ENCODE data around the gene RNFT2. TPM values are rescaled to one million over a fixed set of nuclear protein-coding genes. Genes with fewer than 3 reads are reported as not detected.
A peak's percentile ranks its signal among the peaks of the same experiment; 100 is the strongest.

The RNFT2 gene
- 10 to 100 TPM; 11.8 to 11.9 TPM for total RNA-seq

GRCh38 chr12:116737774-116738657 lies at the start of gene RNFT2, which contains the start of gene SPRING1:
Gene RNFT2 (plus strand): TSS chr12:116738315. CDS start chr12:116740498, 2,183 bp downstream.
Gene SPRING1 (minus strand): TSS chr12:116738069. CDS start chr12:116737900, 169 bp downstream.
- Mint-ChIP-seq H3K4me3 (peak within 1 kb of the TSS; percentile 97), H3K4me1 (ENCODE audit: low read depth) (peaks cover 33% of the 10 kb centered on the region), H3K36me3 (ENCODE audit: low read depth) (peaks cover 12% of the 10 kb centered on the region), H3K9me3 (ENCODE audit: insufficient read depth) (no peaks in the 10 kb centered on the region), H3K27me3 (ENCODE audit: low read depth) (no peaks in the 10 kb centered on the region), H3K27ac (peak within 1 kb of the TSS; percentile 93)
- POLR2A ChIA-PET, result interaction anchor here (0.6 kb wide), 1 partner anchor 11 kb away, joined by 3 read pairs; no protein-coding TSS in a partner anchor
- CTCF ChIA-PET, result no interaction called here
- DNase-seq, result peak; percentile 100
- peak; percentile 99 for ATAC-seq

DNA sequence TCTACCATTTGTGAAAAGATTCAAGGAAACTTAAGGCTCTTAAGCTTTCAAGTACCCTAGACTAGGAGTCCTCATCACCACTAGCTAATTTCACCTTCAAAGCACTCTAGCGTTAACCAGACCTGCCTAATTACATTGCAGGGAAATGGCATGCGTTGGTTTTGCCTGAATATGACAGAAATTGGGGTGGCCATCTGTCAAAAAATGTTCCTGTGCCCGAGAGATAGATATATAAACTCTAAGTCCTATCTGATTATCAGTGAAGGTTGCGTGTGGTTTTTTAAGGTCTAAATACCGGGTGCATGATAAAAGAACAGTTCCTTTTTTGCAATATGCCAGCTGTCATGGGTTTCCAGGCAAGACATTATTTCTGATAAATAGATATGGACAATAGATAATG lies 48.6 kb upstream of the RNFT2 start:
- no peaks in the 10 kb centered on the region for H3K36me3 Mint-ChIP-seq (ENCODE audit: low read depth)
- peaks cover 4% of the 10 kb centered on the region for H3K4me1 Mint-ChIP-seq (ENCODE audit: low read depth)
- DNase-seq, result no peak
- no peak overlapping the region for H3K27ac Mint-ChIP-seq
- ChIA-PET POLR2A (no interaction called here), CTCF (interaction anchor here (1.2 to 2.6 kb wide), 4 partner anchors 14 to 101 kb away, joined by 3 to 16 read pairs (median 8); no protein-coding TSS in a partner anchor)
- H3K27me3 Mint-ChIP-seq (ENCODE audit: low read depth), result peaks cover 21% of the 10 kb centered on the region
- H3K9me3 Mint-ChIP-seq (ENCODE audit: insufficient read depth), result no peaks in the 10 kb centered on the region
- no peak overlapping the region for H3K4me3 Mint-ChIP-seq
- no peak for ATAC-seq

- DNase-seq, result no peak
- Mint-ChIP-seq H3K9me3 (ENCODE audit: insufficient read depth) (no peaks in the 10 kb centered on the region), H3K36me3 (ENCODE audit: low read depth) (no peaks in the 10 kb centered on the region), H3K27ac (no peak overlapping the region), H3K4me1 (ENCODE audit: low read depth) (peaks cover 4% of the 10 kb centered on the region), H3K4me3 (no peak overlapping the region), H3K27me3 (ENCODE audit: low read depth) (peaks cover 27% of the 10 kb centered on the region)
- ChIA-PET CTCF (interaction anchor here (1.1 to 2.6 kb wide), 5 partner anchors 14 to 102 kb away, joined by 3 to 16 read pairs (median 4); no protein-coding TSS in a partner anchor), POLR2A (no interaction called here)
- no peak for ATAC-seq
Measured at GRCh38 chr12:116689979-116690744, 48.0 kb upstream of the RNFT2 start.

- DNase-seq, result no peak
- ChIA-PET CTCF (interaction anchor here (2.4 to 2.6 kb wide), 3 partner anchors 9 to 18 kb away, joined by 6 to 16 read pairs (median 11); no protein-coding TSS in a partner anchor), POLR2A (no interaction called here)
- Mint-ChIP-seq H3K27me3 (ENCODE audit: low read depth) (peaks cover 34% of the 10 kb centered on the region), H3K4me1 (ENCODE audit: low read depth) (peaks cover 4% of the 10 kb centered on the region), H3K27ac (no peak overlapping the region), H3K36me3 (ENCODE audit: low read depth) (no peaks in the 10 kb centered on the region), H3K4me3 (no peak overlapping the region), H3K9me3 (ENCODE audit: insufficient read depth) (no peaks in the 10 kb centered on the region)
- no peak for ATAC-seq
Measured at GRCh38 chr12:116691205-116691604, 46.9 kb upstream of the RNFT2 start.

- CTCF ChIA-PET, result interaction anchor here (2.4 to 2.6 kb wide), 2 partner anchors 9 to 18 kb away, joined by 6 to 11 read pairs; no protein-coding TSS in a partner anchor
- DNase-seq (no peak), ATAC-seq (no peak)
- Mint-ChIP-seq H3K36me3 (ENCODE audit: low read depth) (no peaks in the 10 kb centered on the region), H3K9me3 (ENCODE audit: insufficient read depth) (no peaks in the 10 kb centered on the region), H3K4me1 (ENCODE audit: low read depth) (peaks cover 4% of the 10 kb centered on the region), H3K27me3 (ENCODE audit: low read depth) (peaks cover 35% of the 10 kb centered on the region), H3K4me3 (no peak overlapping the region), H3K27ac (no peak overlapping the region)
- POLR2A ChIA-PET, result no interaction called here
Measured at GRCh38 chr12:116691636-116692035, 46.5 kb upstream of the RNFT2 start.

DNA sequence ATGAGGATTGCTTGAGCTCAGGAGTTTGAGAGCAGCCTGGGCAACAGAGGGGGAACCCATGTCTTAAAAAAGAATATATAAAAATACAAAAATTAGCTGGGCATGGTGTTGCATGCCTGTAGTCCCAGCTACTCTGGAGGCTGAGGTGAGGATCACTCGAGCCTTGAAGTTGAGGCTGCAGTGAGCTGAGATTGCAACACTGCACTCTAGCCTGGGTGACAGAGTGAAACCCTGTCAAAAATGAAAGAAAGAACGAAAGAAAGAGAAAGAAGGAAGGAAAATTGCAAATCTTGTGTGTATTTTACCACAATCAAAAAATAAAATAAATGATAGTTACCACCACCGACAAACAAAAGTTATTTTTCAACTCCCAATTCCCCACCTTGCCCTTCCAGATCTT lies 45.5 kb upstream of the RNFT2 start:
- Mint-ChIP-seq H3K4me1 (ENCODE audit: low read depth) (peaks cover 4% of the 10 kb centered on the region), H3K36me3 (ENCODE audit: low read depth) (no peaks in the 10 kb centered on the region), H3K27me3 (ENCODE audit: low read depth) (peaks cover 35% of the 10 kb centered on the region), H3K4me3 (no peak overlapping the region), H3K27ac (no peak overlapping the region), H3K9me3 (ENCODE audit: insufficient read depth) (no peaks in the 10 kb centered on the region)
- POLR2A ChIA-PET, result no interaction called here
- DNase-seq (no peak), ATAC-seq (no peak)
- CTCF ChIA-PET, result interaction anchor here (1.4 to 2.4 kb wide), 3 partner anchors 8 to 19 kb away, joined by 4 to 6 read pairs (median 5); no protein-coding TSS in a partner anchor

DNA sequence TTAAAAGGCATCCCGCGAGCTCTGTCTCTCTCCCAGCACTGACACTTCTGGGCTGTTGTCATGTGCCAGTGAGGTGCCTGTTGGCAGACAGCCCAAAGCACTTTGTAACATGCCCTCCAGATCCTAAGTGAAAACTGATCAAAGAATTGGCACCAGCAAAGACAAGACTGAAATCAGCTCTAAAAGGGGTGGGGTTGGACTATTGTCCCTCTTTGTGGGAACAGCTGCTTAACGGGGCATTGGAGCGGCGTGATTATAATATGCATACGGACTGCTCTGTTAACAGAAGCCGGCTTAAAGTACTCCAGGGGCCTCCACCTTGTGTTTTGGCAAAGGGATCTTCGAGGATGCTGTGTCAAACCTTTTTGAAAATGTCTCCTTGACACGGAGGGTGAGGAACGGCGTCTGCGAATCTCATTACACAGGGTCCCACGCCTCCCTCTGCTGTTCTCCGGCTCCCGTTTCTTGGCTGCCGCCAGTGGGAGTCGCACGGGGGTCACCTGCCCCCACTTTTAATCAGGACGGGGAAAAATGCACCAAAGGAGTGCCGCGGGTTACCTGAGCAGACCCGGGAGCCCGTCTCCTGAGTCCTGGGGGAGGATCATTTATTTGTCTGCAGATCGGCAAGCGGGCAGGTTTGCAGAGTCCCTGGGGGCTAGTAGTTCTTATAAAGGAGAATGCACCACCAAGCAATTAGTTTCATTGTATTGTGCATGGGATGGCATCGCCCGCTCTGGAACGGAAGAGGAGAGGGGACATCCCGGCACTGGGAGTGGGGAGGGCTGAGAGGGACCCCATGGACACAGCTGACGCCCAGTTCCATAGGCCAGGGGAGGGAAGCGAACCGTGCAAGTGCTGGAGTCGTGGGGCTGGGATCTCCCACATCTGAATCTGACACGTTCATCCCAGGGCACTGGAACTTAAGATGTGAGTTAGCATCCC lies 44.6 kb upstream of the RNFT2 start:
- no peaks in the 10 kb centered on the region for H3K36me3 Mint-ChIP-seq (ENCODE audit: low read depth)
- no peak for DNase-seq
- POLR2A ChIA-PET, result no interaction called here
- no peak overlapping the region for H3K4me3 Mint-ChIP-seq
- H3K27ac Mint-ChIP-seq, result no peak overlapping the region
- peaks cover 35% of the 10 kb centered on the region for H3K27me3 Mint-ChIP-seq (ENCODE audit: low read depth)
- H3K4me1 Mint-ChIP-seq (ENCODE audit: low read depth), result peaks cover 4% of the 10 kb centered on the region
- ATAC-seq, result no peak
- CTCF ChIA-PET, result interaction anchor here (0.8 to 1.6 kb wide), 3 partner anchors 10 to 20 kb away, joined by 3 to 5 read pairs (median 4); no protein-coding TSS in a partner anchor
- H3K9me3 Mint-ChIP-seq (ENCODE audit: insufficient read depth), result no peaks in the 10 kb centered on the region

DNA sequence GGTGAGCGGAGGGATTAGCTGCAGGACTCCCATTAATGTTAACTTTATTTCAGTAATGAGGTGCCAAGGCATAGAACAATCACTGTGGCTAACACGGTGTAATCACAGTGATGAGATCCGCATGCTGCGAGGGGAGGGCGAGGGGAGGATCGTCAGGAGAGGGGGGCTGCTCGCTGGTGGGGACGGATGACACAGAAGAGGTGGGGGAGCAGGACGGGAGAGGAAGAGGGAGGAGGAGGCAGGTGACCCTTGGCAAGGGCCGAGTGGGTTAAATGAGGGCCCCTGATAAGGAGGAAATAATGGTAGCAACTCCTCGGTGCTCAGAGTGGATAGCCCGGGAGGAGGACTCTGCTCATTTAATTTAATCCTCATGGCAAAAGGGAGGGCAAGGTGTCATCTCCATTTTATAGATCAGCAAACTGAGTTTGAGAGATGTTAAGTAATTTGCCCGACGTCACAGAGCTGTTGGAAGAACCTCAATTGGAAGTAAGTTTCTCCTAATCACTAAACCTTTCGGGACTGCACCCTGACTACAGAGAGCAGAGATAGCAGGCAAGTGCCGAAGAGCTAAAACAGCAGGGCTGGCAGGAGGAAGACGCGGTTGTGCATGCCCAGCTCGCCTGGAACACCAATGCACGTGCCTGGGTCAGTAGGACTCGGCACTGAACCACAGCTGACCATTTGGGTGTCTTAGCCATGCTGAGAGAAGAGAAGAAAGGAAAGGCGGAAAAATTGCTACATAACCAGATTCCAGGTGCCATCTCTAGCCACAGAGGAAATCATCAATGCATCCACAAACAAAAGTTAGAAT lies 43.3 kb upstream of the RNFT2 start:
- ATAC-seq, result no peak
- Mint-ChIP-seq H3K9me3 (ENCODE audit: insufficient read depth) (no peaks in the 10 kb centered on the region), H3K4me3 (no peak overlapping the region), H3K36me3 (ENCODE audit: low read depth) (no peaks in the 10 kb centered on the region), H3K27me3 (ENCODE audit: low read depth) (peaks cover 37% of the 10 kb centered on the region), H3K27ac (no peak overlapping the region), H3K4me1 (ENCODE audit: low read depth) (peaks cover 4% of the 10 kb centered on the region)
- no peak for DNase-seq
- ChIA-PET CTCF (no interaction called here), POLR2A (interaction anchor here (0.6 kb wide), 1 partner anchor 325 kb away, joined by 3 read pairs; no protein-coding TSS in a partner anchor)

- H3K27ac Mint-ChIP-seq, result no peak overlapping the region
- no peaks in the 10 kb centered on the region for H3K9me3 Mint-ChIP-seq (ENCODE audit: insufficient read depth)
- ATAC-seq (no peak), DNase-seq (no peak)
- H3K4me1 Mint-ChIP-seq (ENCODE audit: low read depth), result peaks cover 4% of the 10 kb centered on the region
- no peaks in the 10 kb centered on the region for H3K36me3 Mint-ChIP-seq (ENCODE audit: low read depth)
- H3K4me3 Mint-ChIP-seq, result no peak overlapping the region
- ChIA-PET CTCF (no interaction called here), POLR2A (interaction anchor here (0.6 kb wide), 1 partner anchor 326 kb away, joined by 3 read pairs; no protein-coding TSS in a partner anchor)
- peaks cover 32% of the 10 kb centered on the region for H3K27me3 Mint-ChIP-seq (ENCODE audit: low read depth)
Measured at GRCh38 chr12:116695464-116695725, 42.7 kb upstream of the RNFT2 start.

DNA sequence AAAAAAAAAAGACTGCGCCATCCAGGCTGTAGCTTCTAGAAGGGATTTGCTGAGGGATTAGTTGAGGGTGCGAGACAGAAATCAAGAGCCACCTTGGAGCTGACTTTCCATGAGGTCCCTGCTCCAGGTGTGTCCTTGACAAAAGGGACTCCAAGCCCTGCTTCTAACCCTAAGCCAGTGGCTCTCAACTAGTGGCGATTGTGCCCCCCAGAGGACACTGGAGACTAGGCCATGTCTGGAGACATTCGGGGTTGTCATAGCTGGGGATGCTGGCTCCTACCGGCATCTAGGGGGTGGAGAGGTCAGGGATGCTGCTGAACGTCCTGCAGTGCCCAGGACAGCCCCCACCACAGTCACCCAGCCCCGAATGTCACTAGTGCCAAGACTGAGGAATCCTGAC lies 40.8 kb upstream of the RNFT2 start:
- H3K36me3 Mint-ChIP-seq (ENCODE audit: low read depth), result no peaks in the 10 kb centered on the region
- no peak for ATAC-seq
- peaks cover 4% of the 10 kb centered on the region for H3K4me1 Mint-ChIP-seq (ENCODE audit: low read depth)
- POLR2A ChIA-PET, result no interaction called here
- no peak overlapping the region for H3K4me3 Mint-ChIP-seq
- no peak overlapping the region for H3K27ac Mint-ChIP-seq
- CTCF ChIA-PET, result interaction anchor here (0.8 to 5.0 kb wide), 6 partner anchors 10 to 699 kb away, joined by 3 to 23 read pairs (median 4); no protein-coding TSS in a partner anchor
- DNase-seq, result peak; percentile 31
- H3K27me3 Mint-ChIP-seq (ENCODE audit: low read depth), result peaks cover 28% of the 10 kb centered on the region
- H3K9me3 Mint-ChIP-seq (ENCODE audit: insufficient read depth), result no peaks in the 10 kb centered on the region

Data from activated CD8-positive, alpha-beta T cell treated with anti-CD3 and anti-CD28 coated beads, Interleukin-2, amount 10 ng/mL, durations not matched to agents 7 days and 5 days (primary cell).